ENCODE results near the gene CELF4. TPM values are rescaled to one million over a fixed set of nuclear protein-coding genes. Genes with fewer than 3 reads are reported as not detected.
A peak's percentile ranks its signal among the peaks of the same experiment; 100 is the strongest.

The CELF4 gene
- total and polyA plus RNA-seq, 2 donors = 0.79 TPM

GRCh38 chr18:37313624-37314023, 252.0 kb downstream of the CELF4 start:
- WGBS = 52% methylated on average over 10 of the region's 10 CpGs
- DNase-seq (ENCODE audit: extremely low spot score) = no peak
- Histone ChIP-seq H3K4me3 (ENCODE audit: low read depth, low read length) (no peak overlapping the region), H3K27ac (ENCODE audit: low read depth) (no peak overlapping the region), H3K36me3 (ENCODE audit: insufficient read depth) (no peaks in the 10 kb centered on the region), H3K4me1 (ENCODE audit: insufficient read depth) (no peaks in the 10 kb centered on the region)

- H3K36me3 ChIP-seq (ENCODE audit: insufficient read depth) = no peaks in the 10 kb centered on the region
- H3K4me1 ChIP-seq (ENCODE audit: insufficient read depth) = no peaks in the 10 kb centered on the region
- H3K4me3 ChIP-seq (ENCODE audit: low read depth, low read length) = no peak overlapping the region
- DNase-seq (ENCODE audit: extremely low spot score) = no peak
- no peak overlapping the region for H3K27ac ChIP-seq (ENCODE audit: low read depth)
- WGBS = 84% methylated on average over 3 of the region's 3 CpGs
Observed at GRCh38 chr18:37309861-37310260, 255.7 kb downstream of the CELF4 start.

GRCh38 chr18:37309059-37309458, 256.5 kb downstream of the CELF4 start:
- Histone ChIP-seq H3K4me1 (ENCODE audit: insufficient read depth) (no peaks in the 10 kb centered on the region), H3K4me3 (ENCODE audit: low read depth, low read length) (no peak overlapping the region), H3K36me3 (ENCODE audit: insufficient read depth) (no peaks in the 10 kb centered on the region), H3K27ac (ENCODE audit: low read depth) (no peak overlapping the region)
- DNase-seq (ENCODE audit: extremely low spot score) = no peak
- WGBS = 18% methylated on average over 1 of the region's 1 CpG

- Histone ChIP-seq H3K36me3 (ENCODE audit: insufficient read depth) (no peaks in the 10 kb centered on the region), H3K4me3 (ENCODE audit: low read depth, low read length) (no peak overlapping the region), H3K4me1 (ENCODE audit: insufficient read depth) (no peaks in the 10 kb centered on the region), H3K27ac (ENCODE audit: low read depth) (no peak overlapping the region)
- 85% methylated on average over 8 of the region's 8 CpGs for WGBS
- no peak for DNase-seq (ENCODE audit: extremely low spot score)
Observed at GRCh38 chr18:37307181-37307580, 258.4 kb downstream of the CELF4 start.

- Histone ChIP-seq H3K4me3 (ENCODE audit: low read depth, low read length) (no peak overlapping the region), H3K27ac (ENCODE audit: low read depth) (no peak overlapping the region), H3K4me1 (ENCODE audit: insufficient read depth) (no peaks in the 10 kb centered on the region), H3K36me3 (ENCODE audit: insufficient read depth) (no peaks in the 10 kb centered on the region)
- DNase-seq (ENCODE audit: extremely low spot score) = no peak
- WGBS = 80% methylated on average over 8 of the region's 8 CpGs
Observed at GRCh38 chr18:37306432-37306831, 259.2 kb downstream of the CELF4 start.

- H3K36me3 ChIP-seq (ENCODE audit: insufficient read depth) = no peaks in the 10 kb centered on the region
- H3K27ac ChIP-seq (ENCODE audit: low read depth) = no peak overlapping the region
- 71% methylated on average over 13 of the region's 13 CpGs for WGBS
- H3K4me3 ChIP-seq (ENCODE audit: low read depth, low read length) = no peak overlapping the region
- H3K4me1 ChIP-seq (ENCODE audit: insufficient read depth) = no peaks in the 10 kb centered on the region
- DNase-seq (ENCODE audit: extremely low spot score) = no peak
Observed at GRCh38 chr18:37305066-37305465, 260.5 kb downstream of the CELF4 start.

- 88% methylated on average over 5 of the region's 5 CpGs for WGBS
- no peaks in the 10 kb centered on the region for H3K4me1 ChIP-seq (ENCODE audit: insufficient read depth)
- DNase-seq (ENCODE audit: extremely low spot score) = no peak
Observed at GRCh38 chr18:37304012-37304680, 261.5 kb downstream of the CELF4 start.

GRCh38 chr18:37303009-37303408, 262.6 kb downstream of the CELF4 start:
- 35% methylated on average over 2 of the region's 2 CpGs for WGBS
- H3K4me1 ChIP-seq (ENCODE audit: insufficient read depth) = no peaks in the 10 kb centered on the region
- no peak overlapping the region for H3K27ac ChIP-seq (ENCODE audit: low read depth)
- no peaks in the 10 kb centered on the region for H3K36me3 ChIP-seq (ENCODE audit: insufficient read depth)
- no peak overlapping the region for H3K4me3 ChIP-seq (ENCODE audit: low read depth, low read length)
- DNase-seq (ENCODE audit: extremely low spot score) = no peak

More at GRCh38 chr18:37304012-37304680, 261.5 kb downstream of the CELF4 start:
- no peak overlapping the region for H3K4me3 ChIP-seq (ENCODE audit: low read depth, low read length)
- H3K27ac ChIP-seq (ENCODE audit: low read depth) = no peak overlapping the region
- H3K36me3 ChIP-seq (ENCODE audit: insufficient read depth) = no peaks in the 10 kb centered on the region

- WGBS = 80% methylated on average over 3 of the region's 3 CpGs
- no peak overlapping the region for H3K27ac ChIP-seq (ENCODE audit: low read depth)
- H3K4me1 ChIP-seq (ENCODE audit: insufficient read depth) = no peaks in the 10 kb centered on the region
- no peak for DNase-seq (ENCODE audit: extremely low spot score)
- H3K4me3 ChIP-seq (ENCODE audit: low read depth, low read length) = no peak overlapping the region
- H3K36me3 ChIP-seq (ENCODE audit: insufficient read depth) = no peaks in the 10 kb centered on the region
Observed at GRCh38 chr18:37302519-37302918, 263.1 kb downstream of the CELF4 start.

- no peak overlapping the region for H3K27ac ChIP-seq (ENCODE audit: low read depth)
- H3K4me1 ChIP-seq (ENCODE audit: insufficient read depth) = no peaks in the 10 kb centered on the region
- DNase-seq (ENCODE audit: extremely low spot score) = peak; percentile 98
- no peaks in the 10 kb centered on the region for H3K36me3 ChIP-seq (ENCODE audit: insufficient read depth)
- H3K4me3 ChIP-seq (ENCODE audit: low read depth, low read length) = no peak overlapping the region
- WGBS = 24% methylated on average over 10 of the region's 10 CpGs
Observed at GRCh38 chr18:37299471-37300304, 265.9 kb downstream of the CELF4 start.

GRCh38 chr18:37298816-37299215, 266.8 kb downstream of the CELF4 start:
- Histone ChIP-seq H3K4me1 (ENCODE audit: insufficient read depth) (no peaks in the 10 kb centered on the region), H3K27ac (ENCODE audit: low read depth) (no peak overlapping the region), H3K4me3 (ENCODE audit: low read depth, low read length) (no peak overlapping the region), H3K36me3 (ENCODE audit: insufficient read depth) (no peaks in the 10 kb centered on the region)
- no peak for DNase-seq (ENCODE audit: extremely low spot score)
- 89% methylated on average over 6 of the region's 6 CpGs for WGBS

- no peak for DNase-seq (ENCODE audit: extremely low spot score)
- H3K4me1 ChIP-seq (ENCODE audit: insufficient read depth) = no peaks in the 10 kb centered on the region
- H3K4me3 ChIP-seq (ENCODE audit: low read depth, low read length) = no peak overlapping the region
- WGBS = 66% methylated on average over 6 of the region's 6 CpGs
- H3K36me3 ChIP-seq (ENCODE audit: insufficient read depth) = no peaks in the 10 kb centered on the region
- no peak overlapping the region for H3K27ac ChIP-seq (ENCODE audit: low read depth)
Observed at GRCh38 chr18:37297106-37297505, 268.5 kb downstream of the CELF4 start.

GRCh38 chr18:37294951-37295350, 270.6 kb downstream of the CELF4 start:
- Histone ChIP-seq H3K4me3 (ENCODE audit: low read depth, low read length) (no peak overlapping the region), H3K27ac (ENCODE audit: low read depth) (no peak overlapping the region), H3K4me1 (ENCODE audit: insufficient read depth) (no peaks in the 10 kb centered on the region), H3K36me3 (ENCODE audit: insufficient read depth) (no peaks in the 10 kb centered on the region)
- no peak for DNase-seq (ENCODE audit: extremely low spot score)
- WGBS = 32% methylated on average over 4 of the region's 4 CpGs

GRCh38 chr18:37293359-37293758, 272.2 kb downstream of the CELF4 start:
- no peaks in the 10 kb centered on the region for H3K36me3 ChIP-seq (ENCODE audit: insufficient read depth)
- no peak overlapping the region for H3K4me3 ChIP-seq (ENCODE audit: low read depth, low read length)
- no peaks in the 10 kb centered on the region for H3K4me1 ChIP-seq (ENCODE audit: insufficient read depth)
- 60% methylated on average over 3 of the region's 3 CpGs for WGBS
- DNase-seq (ENCODE audit: extremely low spot score) = no peak
- no peak overlapping the region for H3K27ac ChIP-seq (ENCODE audit: low read depth)

All from urinary bladder (tissue), 4 donors.